ENCODE results near the gene LRRIQ3. TPM values are rescaled to one million over a fixed set of nuclear protein-coding genes. Genes with fewer than 3 reads are reported as not detected.

LRRIQ3 gene
- total and polyA plus RNA-seq, 2 of the 4 experiments (the other 2 are of a cell fraction): 1.2 to 1.8 TPM

GRCh38 chr1:74011736-74012135 is 186.2 kb downstream of the LRRIQ3 start:
- Histone ChIP-seq H3K56ac (ENCODE audit: extremely low read depth, insufficient read depth, low read length) (no peak overlapping the region), H4K5ac (ENCODE audit: low read depth, low read length) (no peak overlapping the region), H3K27ac (ENCODE audit: insufficient read depth, low read length) (no peak overlapping the region), H4K91ac (ENCODE audit: insufficient read depth, low read depth, low read length) (no peak overlapping the region), H3K23ac (ENCODE audit: low read depth, low read length) (no peak overlapping the region), H2BK5ac (ENCODE audit: low read depth, low read length, poor library complexity, severe bottlenecking) (no peak overlapping the region), H3K4me1 (ENCODE audit: control insufficient read depth, insufficient read depth, low read length) (no peaks in the 10 kb centered on the region), H2BK120ac (ENCODE audit: low read depth, low read length) (no peak overlapping the region), H4K8ac (ENCODE audit: low read depth in 2 of 2, low read length in 2 of 2) (no peak overlapping the region), H2BK15ac (ENCODE audit: low read depth, low read length) (no peak overlapping the region), H3K14ac (replicated peaks; ENCODE audit: low read depth, low read length) (no peak overlapping the region), H2AK5ac (ENCODE audit: low read depth, low read length) (no peak overlapping the region), H3K4ac (ENCODE audit: low read depth, low read length) (no peak overlapping the region), H3K9ac (ENCODE audit: low read depth, low read length) (no peak overlapping the region), H4K20me1 (ENCODE audit: insufficient read depth, low read length) (no peaks in the 10 kb centered on the region), H3K36me3 (ENCODE audit: control insufficient read depth, insufficient read depth, low read length) (no peaks in the 10 kb centered on the region), H3K9me3 (ENCODE audit: control insufficient read depth, insufficient read depth, low read length) (no peaks in the 10 kb centered on the region; the same call in 1 of the 2 replicates), H2AFZ (replicated peaks; ENCODE audit: low read length, poor library complexity) (no peak overlapping the region), H2BK20ac (ENCODE audit: low read depth, low read length) (no peak overlapping the region), H2AK9ac (replicated peaks; ENCODE audit: low read depth, low read length, poor library complexity) (no peak overlapping the region), H3K79me1 (ENCODE audit: low read depth in 1 of 2, low read length in 2 of 2) (no peaks in the 10 kb centered on the region), H3K4me3 (ENCODE audit: insufficient read depth, low read depth, low read length) (no peak overlapping the region), H3K27me3 (ENCODE audit: control insufficient read depth, insufficient read depth, low read length) (no peaks in the 10 kb centered on the region), H3K4me2 (ENCODE audit: low read depth, low read length) (no peak overlapping the region), H3K9me1 (ENCODE audit: insufficient read depth, low read length) (no peaks in the 10 kb centered on the region), H3K18ac (ENCODE audit: low read depth, low read length) (no peak overlapping the region)
- BruUV-seq (replicated peaks): no TSS peak
- no peak for DNase-seq
- TF ChIP-seq RFX5 (IDR thresholded peaks at IDR 0.05; ENCODE audit: low read depth, low read length): no peak
- TF ChIP-seq MAZ (IDR thresholded peaks at IDR 0.05; ENCODE audit: borderline replicate concordance, low read depth, low read length): no peak
- no peak for TF ChIP-seq FOS (IDR thresholded peaks at IDR 0.05; ENCODE audit: low read depth, low read length)
- no peak for TF ChIP-seq RCOR1 (IDR thresholded peaks at IDR 0.05; ENCODE audit: insufficient replicate concordance, low read length)
- no peak for TF ChIP-seq CHD1 (IDR thresholded peaks at IDR 0.05; ENCODE audit: low read depth, low read length)
- no peak for TF ChIP-seq MXI1 (IDR thresholded peaks at IDR 0.05; ENCODE audit: borderline replicate concordance, low read depth, low read length)
- TF ChIP-seq SMC3 (IDR thresholded peaks at IDR 0.05; ENCODE audit: low read depth, low read length): no peak
- CTCF ChIA-PET: interaction anchor here (0.5 kb wide), 1 partner anchor 118 kb away, joined by 4 read pairs; no protein-coding TSS in a partner anchor
- dilution Hi-C loops (cut with HindIII; ENCODE audit: low sequenced_read_pairs, unreplicated experiment): no loop called here
- intact Hi-C loops (cut with micrococcal nuclease): no loop called here
- in situ Hi-C loops (cut with MboI; ENCODE audit: low sequenced_read_pairs): no loop called here
- POLR2A ChIA-PET (ENCODE audit: unreplicated experiment): no interaction called here
- ATAC-seq (ENCODE audit: low read depth): no peak
